ENCODE data around the gene L3MBTL4.

The L3MBTL4 gene

DNA sequence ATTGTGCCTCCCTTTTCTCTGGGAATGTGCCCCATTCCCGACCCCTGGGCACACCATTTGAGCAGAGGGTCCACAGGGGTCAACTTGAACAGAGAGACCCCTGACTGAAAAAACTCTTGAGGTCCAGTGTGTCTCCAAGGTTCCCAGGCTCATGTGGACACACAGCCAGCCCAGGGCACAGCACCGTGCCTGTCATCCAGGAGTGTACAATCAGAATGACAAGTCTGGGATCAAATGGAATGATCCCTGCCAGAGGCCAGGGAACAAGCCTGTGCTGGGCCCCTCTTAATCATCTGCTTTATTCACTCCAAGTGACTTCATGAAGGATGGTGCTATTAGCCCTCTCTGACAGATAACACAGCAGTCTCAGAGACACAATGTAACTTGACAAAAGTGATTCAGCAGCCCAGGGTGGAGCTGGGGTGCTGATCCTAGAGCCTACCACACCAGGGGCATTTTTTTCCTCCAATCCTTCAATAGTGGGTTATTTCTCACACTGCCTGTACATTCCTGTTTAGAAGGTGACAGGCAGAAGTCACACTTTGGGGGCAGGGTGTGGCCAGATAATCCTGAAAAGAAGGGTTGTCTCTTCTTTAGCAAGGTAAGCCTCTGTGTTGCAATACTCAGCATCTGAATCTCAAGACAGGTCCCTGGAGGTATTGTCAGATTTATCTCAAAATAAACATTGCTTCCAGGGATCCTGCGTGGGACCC lies 435.4 kb downstream of the L3MBTL4 start:
- FAIRE-seq: no peak

- no peak for FAIRE-seq
Observed at GRCh38 chr18:5977022-5977421, 437.7 kb downstream of the L3MBTL4 start.

GRCh38 chr18:5975111-5976002 lies 439.4 kb downstream of the L3MBTL4 start:
- no peak for FAIRE-seq

DNA sequence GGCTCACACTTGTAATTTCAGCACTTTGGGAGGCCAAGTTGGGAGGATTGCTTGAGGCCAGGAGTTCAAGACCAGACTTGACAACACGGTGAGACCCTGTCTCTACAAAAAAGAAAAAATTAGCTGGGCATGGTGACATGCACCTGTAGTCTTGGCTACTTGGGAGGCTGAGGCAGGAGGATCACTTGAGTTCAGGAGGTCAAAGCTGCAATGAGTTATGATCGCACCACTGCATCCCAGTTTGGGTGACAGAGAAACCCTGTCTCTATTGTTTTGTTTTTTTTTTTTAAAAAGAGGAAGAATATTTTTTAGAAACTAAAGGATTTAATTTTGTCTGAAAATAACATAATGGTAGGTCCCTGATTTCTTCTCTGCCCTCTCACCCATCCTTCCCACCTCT lies 440.0 kb downstream of the L3MBTL4 start:
- no peak for FAIRE-seq

- no peak for FAIRE-seq
Observed at GRCh38 chr18:5973099-5973498, 441.6 kb downstream of the L3MBTL4 start.

DNA sequence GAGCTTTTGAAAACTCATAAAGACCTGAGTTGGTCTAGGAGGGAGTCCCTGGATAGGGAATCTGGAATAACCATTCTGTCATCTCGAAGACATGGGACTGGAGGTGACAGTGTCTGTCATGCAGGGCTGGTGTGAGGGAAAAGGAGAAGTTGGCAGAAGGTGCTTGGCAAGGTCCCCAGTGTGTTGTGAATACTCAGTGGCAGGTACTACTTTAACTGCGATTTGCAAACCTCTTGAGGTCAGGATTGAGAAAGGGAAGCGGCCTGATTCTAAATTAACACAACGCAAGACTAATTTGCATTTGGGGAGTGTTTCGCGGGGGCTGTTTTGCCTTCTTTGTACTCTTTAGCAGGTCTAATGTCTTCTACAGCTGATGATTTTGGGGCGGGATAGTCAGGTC lies 442.4 kb downstream of the L3MBTL4 start:
- FAIRE-seq: no peak

- FAIRE-seq: no peak
Observed at GRCh38 chr18:5969989-5970403, 444.7 kb downstream of the L3MBTL4 start.

GRCh38 chr18:5969355-5969988 lies 445.2 kb downstream of the L3MBTL4 start:
- FAIRE-seq: no peak

- FAIRE-seq: no peak
Observed at GRCh38 chr18:5967666-5968065, 447.0 kb downstream of the L3MBTL4 start.

DNA sequence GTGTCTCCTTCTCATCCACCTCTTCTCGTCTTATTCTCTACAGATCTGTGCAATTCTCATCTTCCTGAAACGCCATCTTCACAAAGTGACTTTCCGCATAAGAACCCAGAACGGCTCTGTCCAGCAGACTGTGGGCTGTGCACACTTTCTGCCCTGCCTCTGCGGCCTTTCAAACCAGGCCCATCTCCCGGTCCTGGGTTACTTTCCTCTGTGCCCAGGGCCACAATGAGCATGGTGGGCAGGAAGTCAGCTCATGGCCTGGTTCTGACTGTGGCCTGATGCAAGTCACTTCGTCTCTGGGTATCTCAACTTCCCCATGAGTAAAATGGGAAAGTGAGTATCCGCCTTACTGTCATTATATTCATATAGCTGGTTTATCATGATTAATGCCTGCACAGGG lies 447.7 kb downstream of the L3MBTL4 start:
- no peak for FAIRE-seq

GRCh38 chr18:5966514-5966913 lies 448.2 kb downstream of the L3MBTL4 start:
- FAIRE-seq: no peak

DNA sequence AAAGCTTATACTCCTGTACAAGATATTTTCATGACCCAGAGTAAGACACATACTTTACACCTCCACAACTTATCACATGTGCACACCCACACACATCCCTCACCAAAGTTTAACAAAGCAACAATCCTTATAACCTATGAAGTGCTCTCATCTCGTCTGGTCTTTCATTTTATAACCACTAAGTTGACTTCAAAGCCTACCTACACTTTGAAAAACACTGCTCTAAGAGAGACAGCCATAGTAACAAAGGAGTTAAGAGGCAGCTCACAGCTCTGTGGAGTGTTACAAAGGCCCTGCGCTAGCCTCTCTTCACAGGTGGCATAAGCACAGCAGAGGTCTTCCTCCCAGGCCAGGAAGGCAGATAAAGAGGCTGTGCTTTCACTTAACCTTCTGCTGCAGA lies 449.7 kb downstream of the L3MBTL4 start:
- no peak for FAIRE-seq

DNA sequence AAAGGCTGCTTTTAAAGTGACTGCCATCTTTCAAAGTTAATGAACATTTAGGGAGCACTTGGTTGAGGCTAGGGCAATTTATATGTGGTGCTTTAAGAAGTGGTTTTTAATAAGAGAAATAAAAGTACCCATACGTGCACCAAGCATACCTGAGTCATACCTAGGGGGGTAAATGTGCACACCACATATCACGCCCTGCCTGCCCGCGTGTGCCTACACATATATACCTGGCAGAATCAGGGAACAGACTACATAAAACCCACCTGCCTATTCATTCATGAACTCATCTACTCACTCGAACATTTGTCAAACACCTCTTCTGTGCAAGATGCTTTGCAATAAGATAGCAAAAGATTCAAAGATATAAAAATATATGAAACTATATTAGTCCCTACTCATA lies 450.1 kb downstream of the L3MBTL4 start:
- no peak for FAIRE-seq

GRCh38 chr18:5964108-5964507 lies 450.6 kb downstream of the L3MBTL4 start:
- FAIRE-seq: no peak

GRCh38 chr18:5963267-5963666 lies 451.4 kb downstream of the L3MBTL4 start:
- no peak for FAIRE-seq

DNA sequence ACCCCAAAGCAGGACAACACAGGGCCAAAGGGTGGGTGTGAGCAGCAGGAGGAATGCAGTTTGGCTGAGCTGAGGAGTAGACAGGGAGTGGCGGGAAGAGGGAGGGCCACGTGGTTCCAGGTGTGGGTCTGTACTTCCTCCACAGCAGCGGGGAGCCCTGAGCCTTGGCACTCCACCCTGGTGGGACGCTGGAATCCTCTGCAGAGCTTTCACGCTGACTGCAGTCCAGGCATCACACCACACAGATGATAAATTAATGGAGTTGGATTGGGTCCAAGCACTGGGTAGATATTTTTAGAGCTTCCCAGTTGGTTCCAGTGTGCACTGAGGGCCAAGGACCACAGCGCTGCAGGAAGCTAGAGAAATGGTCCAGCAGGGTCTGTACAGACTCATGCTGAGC lies 452.3 kb downstream of the L3MBTL4 start:
- no peak for FAIRE-seq

- FAIRE-seq: no peak
Observed at GRCh38 chr18:5961828-5962150, 452.9 kb downstream of the L3MBTL4 start.

DNA sequence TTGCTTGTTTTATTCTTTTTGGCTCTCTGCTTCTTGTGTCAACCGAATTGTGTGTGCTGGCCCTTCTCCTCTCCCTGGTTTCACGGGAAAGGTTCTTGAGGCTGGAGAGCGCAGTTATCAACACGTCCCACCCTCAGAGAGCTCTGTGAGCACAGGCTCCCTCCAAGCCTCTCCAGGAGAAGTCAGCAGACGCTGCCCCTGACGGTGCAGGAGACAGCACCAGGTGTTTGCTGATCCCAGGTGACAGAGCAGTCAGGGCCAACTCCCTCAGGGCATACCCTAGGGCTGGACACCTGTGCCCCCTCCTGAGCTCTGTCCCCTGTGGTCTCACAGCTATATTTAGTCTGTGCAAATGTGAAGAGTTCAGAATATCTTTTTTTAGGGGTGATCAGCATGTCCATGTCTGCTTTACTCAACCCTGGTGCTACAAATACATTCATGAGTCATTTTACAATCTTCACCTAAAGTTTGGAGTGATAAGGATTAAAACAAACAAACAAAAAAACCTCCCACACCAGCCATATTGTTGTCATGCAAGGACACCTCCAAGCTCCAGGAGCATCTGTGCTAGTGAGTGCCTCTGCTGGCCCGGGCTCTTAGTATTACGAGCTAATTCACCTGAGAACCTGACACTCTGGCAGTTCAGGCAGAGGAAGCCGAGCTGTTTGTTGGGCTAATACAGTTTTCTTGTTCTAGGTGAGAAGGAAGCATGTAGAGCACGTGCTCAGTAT lies 453.4 kb downstream of the L3MBTL4 start:
- FAIRE-seq: no peak

- FAIRE-seq: no peak
Observed at GRCh38 chr18:5958822-5959221, 455.9 kb downstream of the L3MBTL4 start.

- no peak for FAIRE-seq
Observed at GRCh38 chr18:5955861-5956260, 458.9 kb downstream of the L3MBTL4 start.

DNA sequence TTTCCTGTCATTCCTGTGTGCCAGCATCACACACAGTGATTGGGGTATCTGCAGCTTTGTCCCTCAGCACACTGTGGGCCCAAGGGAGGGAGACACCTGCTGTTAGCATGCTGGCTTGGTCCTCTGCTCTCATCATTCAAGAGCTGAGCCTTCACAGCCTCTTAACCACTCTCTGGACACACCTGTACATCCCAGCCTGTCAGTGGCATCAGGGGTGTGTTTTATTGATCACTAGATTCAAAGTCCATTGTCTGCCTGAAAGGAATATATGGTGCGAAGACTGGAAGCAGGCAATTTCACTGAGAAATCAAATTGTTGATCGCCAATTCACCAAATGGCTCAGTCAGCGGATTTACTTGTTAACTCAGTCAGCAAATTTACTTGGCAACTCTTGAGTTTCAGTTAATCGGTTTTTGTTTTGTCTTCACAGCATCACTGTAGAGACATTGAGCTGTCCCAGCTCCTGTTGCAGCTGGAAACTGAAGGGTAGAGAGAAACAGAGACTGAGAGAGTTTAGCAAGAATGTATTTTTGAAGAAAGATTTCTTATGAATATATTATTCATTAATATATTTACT lies 463.1 kb downstream of the L3MBTL4 start:
- FAIRE-seq: no peak

GRCh38 chr18:5948781-5949180 lies 465.9 kb downstream of the L3MBTL4 start:
- no peak for FAIRE-seq

DNA sequence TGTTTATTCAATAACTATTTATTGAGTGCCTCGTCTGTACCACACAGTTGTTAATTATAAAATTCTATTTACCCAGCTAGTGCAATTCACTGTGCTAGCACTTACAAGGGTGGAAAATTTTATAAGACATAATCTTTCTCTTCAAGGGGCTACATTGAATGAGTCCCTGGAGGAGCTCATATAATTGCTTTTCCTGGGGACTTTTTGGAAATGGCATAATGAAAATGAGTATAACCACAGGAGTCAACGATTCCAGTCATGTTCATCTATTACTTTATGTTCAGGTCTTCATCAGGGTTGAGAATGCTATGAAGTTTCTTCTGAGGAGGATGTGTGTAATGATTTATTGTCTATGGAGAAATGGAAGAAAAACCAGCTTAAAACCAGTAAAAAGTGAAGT lies 466.5 kb downstream of the L3MBTL4 start:
- no peak for FAIRE-seq
